Measurements from ENCODE around the gene PLAAT5. TPM values are rescaled to one million over a fixed set of nuclear protein-coding genes. Genes with fewer than 3 reads are reported as not detected.

PLAAT5 gene
- total RNA-seq, 1 experiment from 2014 or later = not detected

DNA sequence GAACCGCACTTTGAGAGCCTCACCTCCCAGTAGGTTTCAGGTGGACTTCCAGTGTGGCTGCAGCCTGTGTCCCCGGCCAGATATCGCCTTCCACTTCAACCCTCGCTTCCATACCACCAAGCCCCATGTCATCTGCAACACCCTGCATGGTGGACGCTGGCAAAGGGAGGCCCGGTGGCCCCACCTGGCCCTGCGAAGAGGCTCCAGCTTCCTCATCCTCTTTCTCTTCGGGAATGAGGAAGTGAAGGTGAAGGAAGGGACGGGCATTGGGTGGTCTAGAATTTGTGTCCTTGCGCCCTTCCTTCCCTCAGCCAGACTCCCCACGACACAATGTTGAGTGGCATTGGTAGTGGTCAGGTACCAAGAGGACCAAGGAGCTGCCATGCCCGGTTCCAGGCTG is 17.8 kb upstream of the PLAAT5 start:
- no peaks in the 10 kb centered on the region for H3K36me3 ChIP-seq (ENCODE audit: insufficient read depth, low read length, poor library complexity, severe bottlenecking)
- no peak for TF ChIP-seq EZH2 (IDR thresholded peaks at IDR 0.05; ENCODE audit: borderline replicate concordance, low read depth, low read length, poor library complexity, severe bottlenecking)
- TF ChIP-seq, protein P1, sequence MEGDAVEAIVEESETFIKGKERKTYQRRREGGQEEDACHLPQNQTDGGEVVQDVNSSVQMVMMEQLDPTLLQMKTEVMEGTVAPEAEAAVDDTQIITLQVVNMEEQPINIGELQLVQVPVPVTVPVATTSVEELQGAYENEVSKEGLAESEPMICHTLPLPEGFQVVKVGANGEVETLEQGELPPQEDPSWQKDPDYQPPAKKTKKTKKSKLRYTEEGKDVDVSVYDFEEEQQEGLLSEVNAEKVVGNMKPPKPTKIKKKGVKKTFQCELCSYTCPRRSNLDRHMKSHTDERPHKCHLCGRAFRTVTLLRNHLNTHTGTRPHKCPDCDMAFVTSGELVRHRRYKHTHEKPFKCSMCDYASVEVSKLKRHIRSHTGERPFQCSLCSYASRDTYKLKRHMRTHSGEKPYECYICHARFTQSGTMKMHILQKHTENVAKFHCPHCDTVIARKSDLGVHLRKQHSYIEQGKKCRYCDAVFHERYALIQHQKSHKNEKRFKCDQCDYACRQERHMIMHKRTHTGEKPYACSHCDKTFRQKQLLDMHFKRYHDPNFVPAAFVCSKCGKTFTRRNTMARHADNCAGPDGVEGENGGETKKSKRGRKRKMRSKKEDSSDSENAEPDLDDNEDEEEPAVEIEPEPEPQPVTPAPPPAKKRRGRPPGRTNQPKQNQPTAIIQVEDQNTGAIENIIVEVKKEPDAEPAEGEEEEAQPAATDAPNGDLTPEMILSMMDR (conservative IDR thresholded peaks at IDR 0.05; ENCODE audit: low read depth, low read length) = no peak
- H3K4me3 ChIP-seq (ENCODE audit: low read depth, low read length, poor library complexity, severe bottlenecking) = no peak overlapping the region
- H3K4me1 ChIP-seq (ENCODE audit: insufficient read depth, low read length, poor library complexity, severe bottlenecking) = no peaks in the 10 kb centered on the region
- no peak overlapping the region for H3K27ac ChIP-seq (ENCODE audit: low read depth, low read length, poor library complexity, severe bottlenecking)
- intact Hi-C loops (cut with micrococcal nuclease; ENCODE audit: unreplicated experiment) = loop anchor here (10.0 kb wide), 1 partner anchor 64 kb away; no protein-coding TSS in a partner anchor
- no peaks in the 10 kb centered on the region for H3K9me3 ChIP-seq (ENCODE audit: low read depth, low read length, poor library complexity, severe bottlenecking)
- ChIA-PET CTCF (interaction anchor here (0.6 to 0.7 kb wide), 2 partner anchors 43 to 127 kb away, joined by 3 read pairs; no protein-coding TSS in a partner anchor), POLR2A (ENCODE audit: low non-redundant PET) (no interaction called here)
- no peaks in the 10 kb centered on the region for H3K27me3 ChIP-seq (replicated peaks; ENCODE audit: insufficient read depth, low read depth, low read length, poor library complexity)
- BruUV-seq (replicated peaks) = no TSS peak
- no peak for DNase-seq (ENCODE audit: low spot score)

DNA sequence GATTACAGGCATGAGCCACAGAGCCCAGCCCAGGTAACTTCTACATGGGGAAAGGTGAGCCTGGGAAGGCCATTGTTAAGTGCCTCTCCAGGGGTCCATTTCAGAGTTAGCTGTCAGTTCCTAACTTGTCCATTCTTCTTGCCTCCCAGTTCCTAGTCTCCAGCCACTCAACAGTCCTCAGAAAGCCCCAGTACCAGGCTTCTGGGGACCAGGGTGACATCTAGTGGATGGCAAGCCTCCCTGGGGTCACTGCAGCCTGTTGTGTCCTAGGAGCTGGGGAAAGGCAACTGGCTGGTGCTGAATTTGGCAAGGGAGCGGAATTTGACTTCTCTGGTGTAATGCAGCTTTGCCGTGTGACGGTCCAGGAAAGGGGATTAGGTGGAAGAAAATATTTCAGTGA is 17.0 kb upstream of the PLAAT5 start:
- H3K27ac ChIP-seq (ENCODE audit: low read depth, low read length, poor library complexity, severe bottlenecking) = no peak overlapping the region
- CTCF ChIA-PET = interaction anchor here (0.6 to 0.7 kb wide), 2 partner anchors 42 to 128 kb away, joined by 3 read pairs; no protein-coding TSS in a partner anchor
- H3K4me1 ChIP-seq (ENCODE audit: insufficient read depth, low read length, poor library complexity, severe bottlenecking) = no peaks in the 10 kb centered on the region
- TF ChIP-seq EZH2 (IDR thresholded peaks at IDR 0.05; ENCODE audit: borderline replicate concordance, low read depth, low read length, poor library complexity, severe bottlenecking) = no peak
- TF ChIP-seq, protein P1 (conservative IDR thresholded peaks at IDR 0.05; ENCODE audit: low read depth, low read length) = peak; percentile 58
- H3K36me3 ChIP-seq (ENCODE audit: insufficient read depth, low read length, poor library complexity, severe bottlenecking) = no peaks in the 10 kb centered on the region
- BruUV-seq (replicated peaks) = no TSS peak
- DNase-seq (ENCODE audit: low spot score) = peak; percentile 62
- intact Hi-C loops (cut with micrococcal nuclease; ENCODE audit: unreplicated experiment) = loop anchor here (10.0 kb wide), 1 partner anchor 63 kb away; no protein-coding TSS in a partner anchor
- POLR2A ChIA-PET (ENCODE audit: low non-redundant PET) = no interaction called here
- H3K4me3 ChIP-seq (ENCODE audit: low read depth, low read length, poor library complexity, severe bottlenecking) = no peak overlapping the region
- no peaks in the 10 kb centered on the region for H3K9me3 ChIP-seq (ENCODE audit: low read depth, low read length, poor library complexity, severe bottlenecking)
- H3K27me3 ChIP-seq (replicated peaks; ENCODE audit: insufficient read depth, low read depth, low read length, poor library complexity) = no peaks in the 10 kb centered on the region

DNA sequence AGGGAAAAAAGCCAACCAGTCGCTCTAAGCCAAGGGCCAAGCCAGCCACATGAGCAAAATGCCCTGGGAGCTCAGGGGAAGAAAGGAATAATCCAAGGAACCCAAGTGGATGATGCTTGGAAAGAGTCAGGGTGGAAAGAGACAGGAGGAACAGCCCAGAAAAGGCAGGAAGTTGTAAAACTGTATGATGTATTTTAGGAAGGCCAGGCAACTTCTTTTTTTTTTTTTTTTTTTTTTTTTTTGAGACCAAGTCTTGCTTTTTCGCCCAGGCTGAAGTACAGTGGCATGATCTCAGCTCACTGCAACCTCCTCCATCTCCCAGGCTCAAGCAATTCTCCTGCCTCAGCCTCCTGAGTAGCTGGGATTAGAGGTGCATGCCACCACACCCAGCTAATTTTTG is 16.5 kb upstream of the PLAAT5 start:
- Histone ChIP-seq H3K27me3 (replicated peaks; ENCODE audit: insufficient read depth, low read depth, low read length, poor library complexity) (no peaks in the 10 kb centered on the region), H3K9me3 (ENCODE audit: low read depth, low read length, poor library complexity, severe bottlenecking) (no peaks in the 10 kb centered on the region), H3K4me1 (ENCODE audit: insufficient read depth, low read length, poor library complexity, severe bottlenecking) (no peaks in the 10 kb centered on the region), H3K27ac (ENCODE audit: low read depth, low read length, poor library complexity, severe bottlenecking) (no peak overlapping the region), H3K4me3 (ENCODE audit: low read depth, low read length, poor library complexity, severe bottlenecking) (no peak overlapping the region), H3K36me3 (ENCODE audit: insufficient read depth, low read length, poor library complexity, severe bottlenecking) (no peaks in the 10 kb centered on the region)
- TF ChIP-seq, protein P1 (conservative IDR thresholded peaks at IDR 0.05; ENCODE audit: low read depth, low read length) = no peak
- CTCF ChIA-PET = no interaction called here
- intact Hi-C loops (cut with micrococcal nuclease; ENCODE audit: unreplicated experiment) = loop anchor here (10.0 kb wide), 1 partner anchor 63 kb away; no protein-coding TSS in a partner anchor
- BruUV-seq (replicated peaks) = no TSS peak
- DNase-seq (ENCODE audit: low spot score) = no peak
- POLR2A ChIA-PET (ENCODE audit: low non-redundant PET) = no interaction called here
